Measurements from ENCODE around the gene SMOC2. TPM values are rescaled to one million over a fixed set of nuclear protein-coding genes. Genes with fewer than 3 reads are reported as not detected.
"Not testable (repeated sequence)": the region's sequence is repeated elsewhere in the genome, so short reads cannot be mapped to it uniquely, and the experiment has no call there.

Gene SMOC2
- total RNA-seq, 2 donors from 2014 or later, result not detected

- Mint-ChIP-seq H3K4me3 (no peak overlapping the region), H3K27me3 (peaks cover 37% of the 10 kb centered on the region), H3K4me1 (peaks cover 3% of the 10 kb centered on the region), H3K36me3 (ENCODE audit: low read depth) (no peaks in the 10 kb centered on the region), H3K27ac (no peak overlapping the region)
- DNase-seq (no peak), ATAC-seq (no peak)
- no peaks in the 10 kb centered on the region for H3K9me3 ChIP-seq (ENCODE audit: control insufficient read depth, low read length, poor library complexity, severe bottlenecking)
These were observed 85.9 kb downstream of the SMOC2 start for GRCh38 chr6:168526841-168527281.

DNA sequence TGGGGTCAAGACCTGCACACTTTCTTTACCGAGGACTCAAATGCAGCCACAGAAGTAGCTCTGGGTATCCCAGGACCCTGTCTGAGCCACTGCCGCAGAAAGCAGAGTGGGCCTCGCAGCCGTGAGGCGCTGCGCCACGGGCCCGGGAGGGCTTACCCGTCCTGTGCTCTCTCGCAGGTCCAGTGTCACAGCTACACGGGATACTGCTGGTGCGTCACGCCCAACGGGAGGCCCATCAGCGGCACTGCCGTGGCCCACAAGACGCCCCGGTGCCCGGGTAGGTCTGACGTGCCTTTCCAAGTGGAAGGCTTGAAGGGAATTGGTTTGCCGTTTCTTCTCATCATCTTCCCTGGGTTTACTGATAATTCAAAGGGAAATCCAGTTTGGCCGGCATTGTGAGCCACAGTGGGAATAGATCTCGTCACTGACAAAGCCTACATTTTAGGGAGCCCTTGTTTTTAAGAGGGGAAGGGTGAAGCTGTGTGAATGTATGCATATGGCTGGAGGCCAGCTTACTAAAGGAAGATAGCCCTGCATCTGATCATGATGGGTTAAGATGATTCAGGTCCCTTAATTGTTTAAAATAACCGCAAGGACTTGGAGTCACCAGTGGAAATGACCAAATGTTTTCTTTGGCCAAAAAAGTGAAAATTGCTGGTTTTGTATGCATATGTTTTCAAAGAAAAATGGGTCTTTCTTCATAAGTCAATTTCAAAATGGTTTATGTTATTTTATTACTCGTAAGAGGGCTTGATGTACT, 86.6 kb downstream of the SMOC2 start:
- DNase-seq (no peak), ATAC-seq (no peak)
- no peaks in the 10 kb centered on the region for H3K36me3 Mint-ChIP-seq (ENCODE audit: low read depth)
- peaks cover 37% of the 10 kb centered on the region for H3K27me3 Mint-ChIP-seq
- H3K27ac Mint-ChIP-seq, result no peak overlapping the region
- no peaks in the 10 kb centered on the region for H3K9me3 ChIP-seq (ENCODE audit: control insufficient read depth, low read length, poor library complexity, severe bottlenecking)
- H3K4me1 Mint-ChIP-seq, result peaks cover 3% of the 10 kb centered on the region
- H3K4me3 Mint-ChIP-seq, result no peak overlapping the region

DNA sequence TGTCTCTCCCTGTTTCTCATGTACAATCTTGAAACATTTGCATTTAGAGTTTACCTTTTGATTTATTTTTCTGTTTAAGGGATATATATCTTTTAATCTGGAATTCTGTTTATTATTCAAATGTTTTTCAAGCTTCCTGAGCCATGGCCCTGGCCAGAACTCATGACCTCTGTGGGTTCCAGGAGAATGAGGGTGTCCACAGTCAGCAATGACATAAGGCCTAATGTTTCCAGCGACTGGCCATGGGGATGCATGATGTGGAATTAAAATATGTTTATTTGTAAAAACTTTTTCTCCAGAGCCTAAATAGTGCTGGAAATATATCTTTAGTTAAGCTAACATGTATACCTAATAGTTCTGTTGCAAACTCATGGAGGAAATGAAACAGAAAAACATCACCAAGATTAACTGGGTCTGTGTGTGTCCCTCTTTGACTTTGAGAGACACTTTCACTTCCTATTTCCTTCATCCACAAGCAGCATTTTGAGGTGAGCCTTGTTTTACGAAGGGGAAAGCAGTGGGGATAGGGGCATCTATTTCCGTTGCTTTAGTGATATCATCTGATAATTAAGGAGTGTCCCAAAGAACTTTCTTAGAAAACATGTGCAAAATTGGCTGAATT, 87.6 kb downstream of the SMOC2 start:
- ATAC-seq, result no peak

DNA sequence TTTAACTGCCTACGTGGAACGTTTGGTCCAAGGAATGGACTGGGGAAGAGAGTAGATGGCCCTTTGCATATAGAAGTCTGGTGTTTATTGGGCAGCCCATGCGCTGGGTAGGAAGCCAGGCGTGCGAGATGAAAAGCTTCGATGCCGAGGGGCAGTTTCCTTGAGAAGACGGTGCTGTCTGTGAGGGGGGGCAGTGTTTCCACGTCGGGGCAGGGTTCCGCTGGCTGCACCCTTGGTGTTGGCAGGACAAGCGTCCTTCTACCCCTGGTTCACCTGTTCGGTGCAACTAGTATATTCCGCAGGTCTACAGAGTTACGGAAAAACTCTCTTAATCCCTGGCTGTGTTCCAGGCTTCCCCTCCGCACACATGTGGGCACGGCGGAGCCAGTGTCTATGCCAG, 88.2 kb downstream of the SMOC2 start:
- peaks cover 37% of the 10 kb centered on the region for H3K27me3 Mint-ChIP-seq
- peaks cover 5% of the 10 kb centered on the region for H3K4me1 Mint-ChIP-seq
- H3K4me3 Mint-ChIP-seq, result no peak overlapping the region
- no peaks in the 10 kb centered on the region for H3K9me3 ChIP-seq (ENCODE audit: control insufficient read depth, low read length, poor library complexity, severe bottlenecking)
- ATAC-seq (no peak), DNase-seq (no peak)
- H3K27ac Mint-ChIP-seq, result no peak overlapping the region
- H3K36me3 Mint-ChIP-seq (ENCODE audit: low read depth), result no peaks in the 10 kb centered on the region

More for the DNA sequence above, 87.6 kb downstream of the SMOC2 start:
- DNase-seq, result no peak
- H3K9me3 ChIP-seq (ENCODE audit: control insufficient read depth, low read length, poor library complexity, severe bottlenecking), result no peaks in the 10 kb centered on the region
- Mint-ChIP-seq H3K36me3 (ENCODE audit: low read depth) (no peaks in the 10 kb centered on the region), H3K4me3 (no peak overlapping the region), H3K27ac (no peak overlapping the region), H3K27me3 (peaks cover 37% of the 10 kb centered on the region), H3K4me1 (peaks cover 5% of the 10 kb centered on the region)

DNA sequence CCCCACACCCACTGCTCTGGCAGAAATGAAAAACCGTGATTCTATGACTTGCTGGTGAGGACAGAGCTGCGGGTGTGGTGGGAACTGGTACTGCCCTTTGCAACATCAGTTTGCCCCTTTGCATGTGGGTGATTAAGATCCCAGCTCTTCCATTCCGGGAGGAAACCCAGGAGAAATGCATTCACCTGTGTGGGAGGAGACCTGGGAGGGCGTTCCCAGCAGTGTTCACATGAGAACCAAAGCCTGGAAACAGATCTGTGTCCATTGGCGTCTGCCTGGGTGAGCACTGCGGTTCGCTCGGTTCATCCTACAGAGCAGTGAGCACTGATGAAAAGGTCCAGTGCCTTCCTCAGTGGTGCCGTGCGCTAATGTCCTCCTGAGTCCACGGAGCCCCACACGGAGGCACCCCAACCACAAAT, 89.7 kb downstream of the SMOC2 start:
- H3K27me3 Mint-ChIP-seq, result peaks cover 28% of the 10 kb centered on the region
- H3K4me1 Mint-ChIP-seq, result peaks cover 7% of the 10 kb centered on the region
- DNase-seq (no peak), ATAC-seq (no peak)
- no peaks in the 10 kb centered on the region for H3K36me3 Mint-ChIP-seq (ENCODE audit: low read depth)
- no peak overlapping the region for H3K27ac Mint-ChIP-seq
- H3K9me3 ChIP-seq (ENCODE audit: control insufficient read depth, low read length, poor library complexity, severe bottlenecking), result no peaks in the 10 kb centered on the region
- H3K4me3 Mint-ChIP-seq, result no peak overlapping the region

GRCh38 chr6:168532070-168532469, 91.1 kb downstream of the SMOC2 start:
- no peaks in the 10 kb centered on the region for H3K36me3 Mint-ChIP-seq (ENCODE audit: low read depth)
- no peaks in the 10 kb centered on the region for H3K9me3 ChIP-seq (ENCODE audit: control insufficient read depth, low read length, poor library complexity, severe bottlenecking)
- no peak overlapping the region for H3K4me3 Mint-ChIP-seq
- DNase-seq (no peak), ATAC-seq (no peak)
- no peak overlapping the region for H3K27ac Mint-ChIP-seq
- H3K27me3 Mint-ChIP-seq, result peaks cover 27% of the 10 kb centered on the region
- peaks cover 5% of the 10 kb centered on the region for H3K4me1 Mint-ChIP-seq

DNA sequence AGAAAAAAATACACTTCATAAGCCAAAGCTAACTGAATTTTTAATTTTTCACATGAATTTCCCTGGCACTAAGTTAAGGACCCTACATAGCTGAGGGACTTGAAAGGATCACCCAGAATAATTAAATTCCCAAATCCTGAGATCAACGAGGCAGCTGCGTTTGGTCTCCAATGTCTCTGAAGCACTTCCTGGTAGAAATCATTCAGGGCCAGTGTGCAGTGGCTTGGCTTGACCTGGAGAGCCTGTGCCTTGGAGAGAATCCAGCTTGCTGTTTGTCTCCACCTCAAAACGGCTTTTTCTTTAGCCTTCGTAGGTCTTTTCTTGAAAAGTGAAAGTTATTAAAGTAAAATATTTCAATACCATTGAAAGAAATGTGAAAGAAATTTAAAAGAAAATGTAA, 92.4 kb downstream of the SMOC2 start:
- DNase-seq (no peak), ATAC-seq (no peak)
- Mint-ChIP-seq H3K4me1 (peaks cover 5% of the 10 kb centered on the region), H3K27ac (no peak overlapping the region), H3K36me3 (ENCODE audit: low read depth) (no peaks in the 10 kb centered on the region), H3K4me3 (no peak overlapping the region), H3K27me3 (peaks cover 22% of the 10 kb centered on the region)
- H3K9me3 ChIP-seq (ENCODE audit: control insufficient read depth, low read length, poor library complexity, severe bottlenecking), result no peaks in the 10 kb centered on the region

- no peaks in the 10 kb centered on the region for H3K9me3 ChIP-seq (ENCODE audit: control insufficient read depth, low read length, poor library complexity, severe bottlenecking)
- no peak overlapping the region for H3K27ac Mint-ChIP-seq
- H3K36me3 Mint-ChIP-seq (ENCODE audit: low read depth), result no peaks in the 10 kb centered on the region
- H3K27me3 Mint-ChIP-seq, result peaks cover 18% of the 10 kb centered on the region
- no peak overlapping the region for H3K4me3 Mint-ChIP-seq
- peaks cover 5% of the 10 kb centered on the region for H3K4me1 Mint-ChIP-seq
- DNase-seq, result no peak
- no peak for ATAC-seq
These were observed 93.3 kb downstream of the SMOC2 start for GRCh38 chr6:168534265-168534664.

DNA sequence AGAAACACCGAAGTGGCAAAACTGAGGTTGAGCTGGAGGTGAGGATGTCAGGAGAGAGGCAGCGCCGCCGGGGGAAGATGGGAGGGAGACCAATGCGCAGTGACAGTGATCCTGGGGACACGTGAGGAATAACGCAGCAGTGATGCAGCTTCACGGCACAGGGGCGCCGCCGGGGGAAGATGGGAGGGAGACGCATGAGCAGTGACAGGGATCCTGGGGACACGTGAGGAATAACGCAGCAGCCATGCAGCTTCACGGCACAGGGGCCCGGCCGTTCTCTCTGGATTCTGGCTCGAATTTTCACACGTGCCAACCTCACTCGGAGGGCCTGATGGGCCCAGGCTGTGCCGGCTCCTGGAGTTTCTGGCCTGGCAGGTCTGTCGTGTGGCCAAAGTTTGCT, 94.7 kb downstream of the SMOC2 start:
- H3K27ac Mint-ChIP-seq, result no peak overlapping the region
- DNase-seq (no peak), ATAC-seq (no peak)
- H3K9me3 ChIP-seq (ENCODE audit: control insufficient read depth, low read length, poor library complexity, severe bottlenecking), result no peaks in the 10 kb centered on the region
- no peak overlapping the region for H3K4me3 Mint-ChIP-seq
- H3K27me3 Mint-ChIP-seq, result peaks cover 28% of the 10 kb centered on the region
- H3K36me3 Mint-ChIP-seq (ENCODE audit: low read depth), result no peaks in the 10 kb centered on the region
- peaks cover 7% of the 10 kb centered on the region for H3K4me1 Mint-ChIP-seq

DNA sequence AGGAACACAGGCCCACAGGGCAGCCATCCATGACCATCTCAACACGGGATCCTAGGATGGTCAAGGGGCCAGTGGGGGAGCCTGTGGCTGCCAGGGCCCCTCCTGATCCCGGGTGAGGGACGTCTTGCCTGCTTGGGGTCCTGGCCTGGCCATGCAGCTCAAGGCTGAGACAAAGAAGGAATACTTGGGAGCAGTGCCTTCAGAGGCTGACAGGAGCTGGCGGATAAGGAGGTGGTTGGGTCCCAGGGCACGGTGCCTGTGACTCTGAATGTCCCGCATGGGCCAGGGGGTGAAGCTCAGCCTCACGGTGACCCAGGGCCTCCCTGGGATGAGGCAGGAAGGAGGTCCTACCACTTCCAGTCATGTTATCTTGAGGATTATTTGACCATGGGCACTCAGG, 95.2 kb downstream of the SMOC2 start:
- Mint-ChIP-seq H3K27ac (no peak overlapping the region), H3K36me3 (ENCODE audit: low read depth) (no peaks in the 10 kb centered on the region), H3K4me3 (no peak overlapping the region), H3K4me1 (peaks cover 7% of the 10 kb centered on the region), H3K27me3 (peaks cover 28% of the 10 kb centered on the region)
- no peaks in the 10 kb centered on the region for H3K9me3 ChIP-seq (ENCODE audit: control insufficient read depth, low read length, poor library complexity, severe bottlenecking)
- DNase-seq (no peak), ATAC-seq (no peak)

- no peak overlapping the region for H3K27ac Mint-ChIP-seq
- peaks cover 7% of the 10 kb centered on the region for H3K4me1 Mint-ChIP-seq
- ATAC-seq (no peak), DNase-seq (no peak)
- no peaks in the 10 kb centered on the region for H3K9me3 ChIP-seq (ENCODE audit: control insufficient read depth, low read length, poor library complexity, severe bottlenecking)
- no peak overlapping the region for H3K4me3 Mint-ChIP-seq
- H3K27me3 Mint-ChIP-seq, result peaks cover 32% of the 10 kb centered on the region
- H3K36me3 Mint-ChIP-seq (ENCODE audit: low read depth), result no peaks in the 10 kb centered on the region
These were observed 95.9 kb downstream of the SMOC2 start for GRCh38 chr6:168536665-168537539.

DNA sequence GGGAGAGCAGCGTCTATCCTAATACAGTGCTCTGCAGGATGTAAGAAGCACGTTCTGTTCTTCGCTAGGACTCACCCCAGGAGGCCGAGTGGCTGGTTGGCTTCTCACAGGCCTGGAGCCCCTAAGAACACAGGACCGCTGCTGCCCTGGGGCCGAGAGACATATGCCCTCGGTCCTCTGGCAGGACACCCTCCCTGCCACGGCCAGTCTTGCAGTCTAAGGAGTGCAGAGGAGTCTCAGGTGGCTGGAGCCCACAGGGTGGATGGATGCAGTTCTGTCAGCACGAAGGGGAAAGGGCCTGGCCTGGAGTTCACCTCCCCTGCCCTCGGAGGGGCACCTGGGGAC, 96.5 kb downstream of the SMOC2 start:
- peaks cover 7% of the 10 kb centered on the region for H3K4me1 Mint-ChIP-seq
- no peaks in the 10 kb centered on the region for H3K36me3 Mint-ChIP-seq (ENCODE audit: low read depth)
- no peaks in the 10 kb centered on the region for H3K9me3 ChIP-seq (ENCODE audit: control insufficient read depth, low read length, poor library complexity, severe bottlenecking)
- no peak for ATAC-seq
- H3K4me3 Mint-ChIP-seq, result no peak overlapping the region
- no peak overlapping the region for H3K27ac Mint-ChIP-seq
- DNase-seq, result no peak
- H3K27me3 Mint-ChIP-seq, result peaks cover 35% of the 10 kb centered on the region

DNA sequence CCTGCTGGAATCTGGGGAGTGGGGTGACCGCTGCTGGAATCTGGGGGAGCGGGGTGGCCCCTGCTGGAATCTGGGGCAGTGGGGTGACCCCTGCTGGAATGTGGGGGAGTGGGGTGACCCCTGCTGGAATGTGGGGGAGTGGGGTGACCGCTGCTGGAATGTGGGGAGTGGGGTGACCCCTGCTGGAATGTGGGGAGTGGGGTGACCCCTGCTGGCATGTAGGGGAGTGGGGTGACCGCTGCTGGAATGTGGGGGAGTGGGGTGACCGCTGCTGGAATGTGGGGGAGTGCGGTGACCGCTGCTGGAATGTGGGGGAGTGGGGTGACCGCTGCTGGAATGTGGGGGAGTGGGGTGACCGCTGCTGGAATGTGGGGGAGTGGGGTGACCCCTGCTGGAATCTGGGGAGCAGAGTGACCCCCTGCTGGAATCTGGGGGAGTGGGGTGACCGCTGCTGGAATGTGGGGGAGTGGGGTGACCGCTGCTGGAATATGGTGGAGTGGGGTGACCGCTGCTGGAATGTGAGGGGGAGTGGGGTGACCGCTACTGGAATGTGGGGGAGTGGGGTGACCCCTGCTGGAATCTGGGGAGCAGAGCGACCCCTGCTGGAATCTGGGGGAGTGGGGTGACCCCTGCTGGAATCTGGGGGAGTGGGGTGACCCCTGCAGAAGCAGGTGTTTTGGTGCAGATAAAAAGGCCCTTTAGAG, 97.4 kb downstream of the SMOC2 start:
- ATAC-seq; H3K9me3 ChIP-seq (ENCODE audit: control insufficient read depth, low read length, poor library complexity, severe bottlenecking); H3K27ac Mint-ChIP-seq; H3K4me1 Mint-ChIP-seq; H3K4me3 Mint-ChIP-seq; DNase-seq; H3K36me3 Mint-ChIP-seq (ENCODE audit: low read depth): not testable (repeated sequence)
- peaks cover 35% of the 10 kb centered on the region for H3K27me3 Mint-ChIP-seq

Measured in T-helper 17 cell (primary cell).